ENCODE measurements around the gene GADL1. TPM values are rescaled to one million over a fixed set of nuclear protein-coding genes. Genes with fewer than 3 reads are reported as not detected.

Gene GADL1
- total RNA-seq, 1 experiment from 2014 or later = 0.09 TPM

- H3K36me3 Mint-ChIP-seq (ENCODE audit: insufficient read depth in 1 of 3, low read depth in 3 of 3) = peaks cover 17 to 24% (median 20%) of the 10 kb centered on the region in 3 experiments
- Histone ChIP-seq H3K23ac (ENCODE audit: insufficient read length, low read depth, low read length) (no peak overlapping the region), H3T11ph (ENCODE audit: low read length) (no peak overlapping the region), H3K27me3 (ENCODE audit: insufficient read depth, low read length) (no peaks in the 10 kb centered on the region), H3K14ac (ENCODE audit: insufficient read depth, low read length) (no peak overlapping the region), H3K9ac (ENCODE audit: extremely low read depth, insufficient read length, low read length) (no peak overlapping the region), H2BK5ac (ENCODE audit: insufficient read length, low read length) (no peak overlapping the region), H4K5ac (ENCODE audit: insufficient read length, low read depth, low read length) (no peak overlapping the region), H3K23me2 (ENCODE audit: insufficient read length, low read depth, low read length, poor library complexity, severe bottlenecking) (no peaks in the 10 kb centered on the region), H3K4me1 (ENCODE audit: insufficient read depth, low read length) (peaks cover under 1% of the 10 kb centered on the region; the same call in 1 of the 2 replicates), H4K20me1 (ENCODE audit: control insufficient read depth, insufficient read depth, insufficient read length) (no peaks in the 10 kb centered on the region), H2BK15ac (ENCODE audit: low read depth, low read length) (no peak overlapping the region), H3K79me1 (ENCODE audit: insufficient read depth, low read depth, low read length, poor library complexity, severe bottlenecking) (no peaks in the 10 kb centered on the region), H2BK20ac (ENCODE audit: low read depth, low read length, poor library complexity, severe bottlenecking) (no peak overlapping the region), H2BK12ac (ENCODE audit: insufficient read length, low read depth, low read length) (no peak overlapping the region), H3K4me2 (ENCODE audit: insufficient read depth, insufficient read length, low read length) (no peak overlapping the region), H3K27ac (ENCODE audit: insufficient read length, low read depth, low read length) (no peak overlapping the region), H4K8ac (replicated peaks; ENCODE audit: insufficient read length, low read depth, low read length) (no peak overlapping the region), H2AFZ (ENCODE audit: low read length) (no peak overlapping the region), H3K9me3 (ENCODE audit: control insufficient read depth, low read depth, low read length) (peaks cover 7% of the 10 kb centered on the region), H4K91ac (ENCODE audit: insufficient read length, low read depth, low read length) (no peak overlapping the region), H2AK5ac (ENCODE audit: insufficient read length, low read length) (no peak overlapping the region), H3K18ac (ENCODE audit: insufficient read length, low read depth, low read length) (no peak overlapping the region), H3K4ac (ENCODE audit: low read depth, low read length) (no peak overlapping the region), H2BK120ac (ENCODE audit: low read depth, low read length, poor library complexity, severe bottlenecking) (no peak overlapping the region), H3K79me2 (ENCODE audit: insufficient read depth, low read length) (no peaks in the 10 kb centered on the region), H3K56ac (ENCODE audit: insufficient read length, low read depth, low read length) (no peak overlapping the region)
- peak overlapping the region in 1 of 3 experiments; percentile 6; a peak in 1 of 7 replicates for H3K27ac Mint-ChIP-seq
- H3K4me3 Mint-ChIP-seq = no peak overlapping the region
- peaks cover 14 to 19% of the 10 kb centered on the region in 2 experiments for H3K4me1 Mint-ChIP-seq
- TF ChIP-seq CTCF (conservative IDR thresholded peaks at IDR 0.05) = no peak
- no CpG with 5 or more reads among the region's 7 CpGs for WGBS (ENCODE audit: extremely low coverage, insufficient read length, low lambda C conversion rate)
- no peaks in the 10 kb centered on the region; the same call in 1 of the 2 replicates for H3K27me3 Mint-ChIP-seq (ENCODE audit: low read depth)
- no peak for DNase-seq
- peaks cover 20 to 25% of the 10 kb centered on the region in 2 experiments for H3K9me3 Mint-ChIP-seq
Measured at GRCh38 chr3:30710017-30710416, 184.4 kb downstream of the GADL1 start.

Data from H9 (cell line).